ENCODE measurements around the gene TMIE. TPM values are rescaled to one million over a fixed set of nuclear protein-coding genes. Genes with fewer than 3 reads are reported as not detected.

TMIE gene
- total RNA-seq, 4 donors from 2014 or later, result 0.41 to 2.1 (median 1.6) TPM; not detected in 1

- no peak for TF ChIP-seq POLR2A (IDR thresholded peaks at IDR 0.05)
- TF ChIP-seq CTCF (IDR thresholded peaks at IDR 0.05), result no peak
These were observed 5.8 kb downstream of the TMIE start for GRCh38 chr3:46706771-46707582.

GRCh38 chr3:46707601-46708011 is 6.4 kb downstream of the TMIE start:
- Histone ChIP-seq H3K27me3 (no peaks in the 10 kb centered on the region), H3K9me3 (no peaks in the 10 kb centered on the region), H3K4me1 (no peaks in the 10 kb centered on the region), H3K27ac (no peak overlapping the region), H3K36me3 (no peaks in the 10 kb centered on the region), H3K4me3 (no peak overlapping the region)
- no peak for TF ChIP-seq CTCF (IDR thresholded peaks at IDR 0.05)
- no peak for TF ChIP-seq POLR2A (IDR thresholded peaks at IDR 0.05)
- intact Hi-C loops (cut with DNase I; ENCODE audit: low total_unique reads), result loop anchor here (5.0 to 10.0 kb wide), 2 partner anchors 200 to 627 kb away; no protein-coding TSS in a partner anchor
- peak; percentile 6 to 11 for DNase-seq

More at GRCh38 chr3:46706771-46707582, 5.8 kb downstream of the TMIE start:
- no peak overlapping the region for H3K4me3 ChIP-seq
- no peaks in the 10 kb centered on the region for H3K9me3 ChIP-seq
- intact Hi-C loops (cut with DNase I; ENCODE audit: low total_unique reads), result loop anchor here (5.0 to 10.0 kb wide), 2 partner anchors 200 to 628 kb away; no protein-coding TSS in a partner anchor
- H3K27ac ChIP-seq, result no peak overlapping the region
- H3K36me3 ChIP-seq, result no peaks in the 10 kb centered on the region
- peak; percentile 7 to 12 for DNase-seq
- H3K4me1 ChIP-seq, result no peaks in the 10 kb centered on the region
- no peaks in the 10 kb centered on the region for H3K27me3 ChIP-seq

GRCh38 chr3:46708401-46709156 is 7.4 kb downstream of the TMIE start:
- Histone ChIP-seq H3K4me3 (no peak overlapping the region), H3K27me3 (no peaks in the 10 kb centered on the region), H3K4me1 (no peaks in the 10 kb centered on the region), H3K36me3 (no peaks in the 10 kb centered on the region), H3K9me3 (no peaks in the 10 kb centered on the region), H3K27ac (no peak overlapping the region)
- DNase-seq, result peak; percentile 6 to 9
- no peak for TF ChIP-seq POLR2A (IDR thresholded peaks at IDR 0.05)
- TF ChIP-seq CTCF (IDR thresholded peaks at IDR 0.05), result no peak
- intact Hi-C loops (cut with DNase I; ENCODE audit: low total_unique reads), result loop anchor here (5.0 to 10.0 kb wide), 2 partner anchors 199 to 626 kb away; no protein-coding TSS in a partner anchor

GRCh38 chr3:46709157-46709654 is 8.0 kb downstream of the TMIE start:
- H3K27ac ChIP-seq, result no peak overlapping the region
- TF ChIP-seq CTCF (IDR thresholded peaks at IDR 0.05) (no peak), POLR2A (IDR thresholded peaks at IDR 0.05) (no peak)
- no peaks in the 10 kb centered on the region for H3K27me3 ChIP-seq
- H3K36me3 ChIP-seq, result no peaks in the 10 kb centered on the region
- H3K4me3 ChIP-seq, result no peak overlapping the region
- H3K9me3 ChIP-seq, result no peaks in the 10 kb centered on the region
- DNase-seq, result no peak
- intact Hi-C loops (cut with DNase I; ENCODE audit: low total_unique reads), result loop anchor here (5.0 to 10.0 kb wide), 2 partner anchors 198 to 626 kb away; no protein-coding TSS in a partner anchor
- no peaks in the 10 kb centered on the region for H3K4me1 ChIP-seq

All from uterus (tissue), 4 donors.